GM23338 (cell line): ENCODE data around the gene SLC38A9. TPM values are rescaled to one million over a fixed set of nuclear protein-coding genes. Genes with fewer than 3 reads are reported as not detected.

Experiments
- ATAC-seq: fragments of 200-7000 bp; cut with Tn5 transposase; 3 replicates; pipeline ENCODE4 v1.9.1; 2020
- DNase-seq: peaks from one replicate; pipeline ENCODE4 v3.0.0-alpha.2; 2015; ENCODE audit warnings: low spot score
- H2AFZ ChIP-seq: fragments of 200-600 bp; sonication (generic); 2 replicates; pipeline ENCODE4 v1.8.0; 2016; ENCODE audit warnings: antibody characterized with exemption, mild to moderate bottlenecking, moderate library complexity
- H3F3A ChIP-seq: fragments of 200-600 bp; sonication (generic); replicated peaks from 2 replicates; pipeline ENCODE4 v1.8.0; 2017; ENCODE audit warnings: antibody characterized with exemption, mixed run types, low read depth
- H3K27ac ChIP-seq: fragments of 200-600 bp; sonication (generic); 2 replicates; pipeline ENCODE4 v1.6.1; 2016; ENCODE audit warnings: low read depth
- H3K27me3 ChIP-seq: fragments of 200-600 bp; sonication (generic); 2 replicates; pipeline ENCODE4 v1.8.0; 2016; ENCODE audit warnings: mild to moderate bottlenecking, mixed run types, moderate library complexity; ENCODE audit not compliant: insufficient read depth
- H3K36me3 ChIP-seq: fragments of 200-600 bp; sonication (generic); 2 replicates; pipeline ENCODE4 v1.8.0; 2016; ENCODE audit warnings: mild to moderate bottlenecking; ENCODE audit not compliant: insufficient read depth
- H3K4me1 ChIP-seq: fragments of 200-600 bp; sonication (generic); 2 replicates; pipeline ENCODE4 v1.8.0; 2016; ENCODE audit warnings: mild to moderate bottlenecking, moderate library complexity; ENCODE audit not compliant: insufficient read depth
- H3K4me2 ChIP-seq: fragments of 200-600 bp; sonication (generic); 2 replicates; pipeline ENCODE4 v1.7.1; 2017; ENCODE audit warnings: mixed run types
- H3K4me3 ChIP-seq: fragments of 200-600 bp; sonication (generic); 2 replicates; pipeline ENCODE4 v1.6.1; 2016; ENCODE audit warnings: mixed run types
- H3K79me2 ChIP-seq: fragments of 200-600 bp; sonication (generic); replicated peaks from 2 replicates; pipeline ENCODE4 v1.8.0; 2017; ENCODE audit warnings: mild to moderate bottlenecking; ENCODE audit not compliant: insufficient read depth
- H3K9me2 ChIP-seq: fragments of 200-600 bp; sonication (generic); 2 replicates; pipeline ENCODE4 v1.8.0; 2017; ENCODE audit not compliant: insufficient read depth
- H4K20me1 ChIP-seq: fragments of 200-600 bp; sonication (generic); replicated peaks from 2 replicates; pipeline ENCODE4 v1.8.0; 2017; ENCODE audit warnings: mild to moderate bottlenecking; ENCODE audit not compliant: insufficient read depth
- H3K27ac Mint-ChIP-seq: 2 replicates; pipeline ENCODE4 v1.8.0; 2020; ENCODE audit warnings: inconsistent platforms, mild to moderate bottlenecking, moderate library complexity, mixed read lengths
- H3K27me3 Mint-ChIP-seq: 3 replicates; pipeline ENCODE4 v1.8.0; 2022; ENCODE audit warnings: low read depth, mild to moderate bottlenecking, moderate library complexity, mixed read lengths, inconsistent platforms; ENCODE audit not compliant: insufficient read depth, poor library complexity
- H3K36me3 Mint-ChIP-seq: 3 replicates; pipeline ENCODE4 v1.8.0; 2021; ENCODE audit warnings: low read depth, mild to moderate bottlenecking, inconsistent platforms, moderate library complexity, mixed read lengths
- H3K4me1 Mint-ChIP-seq: 3 replicates; pipeline ENCODE4 v1.8.0; 2020; ENCODE audit warnings: mild to moderate bottlenecking, inconsistent platforms, mixed read lengths
- H3K4me3 Mint-ChIP-seq: 3 replicates; pipeline ENCODE4 v1.8.0; 2021; ENCODE audit warnings: moderate library complexity, mild to moderate bottlenecking, inconsistent platforms, mixed read lengths
- H3K9me3 Mint-ChIP-seq: 3 replicates; pipeline ENCODE4 v1.8.0; 2020; ENCODE audit warnings: moderate library complexity, mild to moderate bottlenecking, inconsistent platforms, mixed read lengths
- CREB1 ChIP-seq: fragments of 250-450 bp; sonication (Bioruptor Pico); IDR thresholded peaks from 2 replicates; pipeline ENCODE4 v1.5.0; 2020; ENCODE audit warnings: low read depth, mild to moderate bottlenecking, moderate library complexity
- CTCF ChIP-seq, 2 experiments: fragments of 200-600 bp in 1 of 2; sonication (generic) in 1 of 2; conservative IDR thresholded peaks; 2 replicates each; pipeline versions ENCODE4 v1.5.1 to v1.6.1; 2016 to 2017; ENCODE audit warnings: antibody characterized with exemption in 2 of 2, low read depth in 2 of 2, mild to moderate bottlenecking in 2 of 2, moderate library complexity in 1 of 2
- ETS1 ChIP-seq: IDR thresholded peaks from 2 replicates; pipeline ENCODE4 v1.6.1; 2016; ENCODE audit warnings: antibody characterized with exemption
- EZH2 ChIP-seq: fragments of 200-600 bp; sonication (generic); IDR thresholded peaks from one replicate; pipeline ENCODE4 v1.8.0; 2017; ENCODE audit warnings: antibody characterized with exemption, mild to moderate bottlenecking, low read depth; ENCODE audit not compliant: unreplicated experiment
- EZH2phosphoT487 ChIP-seq: fragments of 200-600 bp; sonication (generic); IDR thresholded peaks from one replicate; pipeline ENCODE4 v1.8.1; 2018; ENCODE audit warnings: antibody characterized with exemption; ENCODE audit not compliant: unreplicated experiment
- JUNB ChIP-seq: IDR thresholded peaks from one replicate; pipeline ENCODE4 v1.6.1; 2016; ENCODE audit warnings: antibody characterized with exemption; ENCODE audit not compliant: unreplicated experiment
- NANOG ChIP-seq: IDR thresholded peaks from 2 replicates; pipeline ENCODE4 v1.6.1; 2016; ENCODE audit warnings: antibody characterized with exemption, borderline replicate concordance
- POLR2AphosphoS5 ChIP-seq: IDR thresholded peaks from 2 replicates; pipeline ENCODE4 v1.6.1; 2016; ENCODE audit warnings: antibody characterized with exemption, low read depth
- REST ChIP-seq: IDR thresholded peaks from one replicate; pipeline ENCODE4 v1.6.1; 2018; ENCODE audit warnings: antibody characterized with exemption; ENCODE audit not compliant: unreplicated experiment
- STAT1 ChIP-seq: IDR thresholded peaks from one replicate; pipeline ENCODE4 v1.6.1; 2016; ENCODE audit warnings: antibody characterized with exemption; ENCODE audit not compliant: unreplicated experiment
- ZNF114 ChIP-seq: fragments of 250-450 bp; sonication (Bioruptor Pico); IDR thresholded peaks from 2 replicates; pipeline ENCODE4 v1.5.0; 2020; ENCODE audit warnings: mild to moderate bottlenecking, moderate library complexity
- polyA plus RNA-seq: library from polyadenylated mRNA; unstranded; fragments of >200 nt; fragmentation: Nextera tagmentation; extraction: Ambion mirVana; gene quantifications from 2 replicates; pipeline ENCODE4 v1.2.1, GENCODE V29; 2016
- total RNA-seq: library from RNA; depleted of rRNA; stranded (reverse); fragments of >200 nt; shearing (Covaris generic); gene quantifications from 2 replicates; pipeline ENCODE4 v1.2.3, GENCODE V29; 2014

SLC38A9 gene
- total and polyA plus RNA-seq, 2 experiments from 2014 or later = 30.8 to 64.8 TPM

GRCh38 chr5:55638051-55638450 is 74.1 kb downstream of the SLC38A9 start (continued):
- TF ChIP-seq REST (no peak), ETS1 (no peak), NANOG (no peak), EZH2phosphoT487 (no peak), STAT1 (no peak), JUNB (no peak), ZNF114 (CRISPR knock-in tag) (no peak), CREB1 (CRISPR knock-in tag) (no peak), POLR2AphosphoS5 (no peak)

GRCh38 chr5:55636683-55637082 is 75.4 kb downstream of the SLC38A9 start:
- no peak for TF ChIP-seq CTCF (conservative IDR thresholded peaks at IDR 0.05; ENCODE audit: low read depth in 2 of 2)
- TF ChIP-seq EZH2phosphoT487 = no peak
- TF ChIP-seq EZH2 = no peak
- no peak for TF ChIP-seq STAT1
- no peak for TF ChIP-seq JUNB
- peak overlapping the region; percentile 89 for H3K27ac Mint-ChIP-seq
- peaks cover 17% of the 10 kb centered on the region for H3K4me1 Mint-ChIP-seq
- Histone ChIP-seq H3K4me3 (no peak overlapping the region), H3F3A (no peaks in the 10 kb centered on the region), H3K9me2 (no peaks in the 10 kb centered on the region), H3K27me3 (no peaks in the 10 kb centered on the region), H4K20me1 (no peaks in the 10 kb centered on the region), H3K79me2 (no peaks in the 10 kb centered on the region), H3K36me3 (no peaks in the 10 kb centered on the region), H3K27ac (peak overlapping the region; percentile 7; the same call in 1 of the 2 replicates), H3K4me2 (no peak overlapping the region), H2AFZ (no peak overlapping the region), H3K4me1 (peaks cover 17% of the 10 kb centered on the region)
- ATAC-seq (peak; percentile 80), DNase-seq (peak; percentile 47)
- H3K27me3 Mint-ChIP-seq = peaks cover 2% of the 10 kb centered on the region
- peaks cover 5% of the 10 kb centered on the region; the same call in 2 of the 3 replicates for H3K36me3 Mint-ChIP-seq
- no peaks in the 10 kb centered on the region for H3K9me3 Mint-ChIP-seq
- no peak overlapping the region for H3K4me3 Mint-ChIP-seq
